Astrocyte (in vitro differentiated cells and primary cell): ENCODE data around the gene HES2. TPM values are rescaled to one million over a fixed set of nuclear protein-coding genes. Genes with fewer than 3 reads are reported as not detected.

Source experiments
- DNase-seq: peaks from one replicate; pipeline ENCODE4 v3.0.0-alpha.2; 2010; ENCODE audit warnings: low read depth
- FAIRE-seq: peaks from 2 replicates; lab custom pipeline; 2011; peaks lifted over from hg19 to GRCh38; lab: Jason Lieb, UNC
- H2AFZ ChIP-seq: 2 replicates; pipeline ENCODE4 v1.6.0; 2012; ENCODE audit warnings: low read depth, low read length, inconsistent platforms
- H3K27ac ChIP-seq: 2 replicates; pipeline ENCODE4 v1.5.1; 2011; ENCODE audit warnings: low read depth, low read length, inconsistent platforms
- H3K27me3 ChIP-seq: 2 replicates; pipeline ENCODE4 v1.6.0; 2011; ENCODE audit warnings: low read length, inconsistent platforms; ENCODE audit not compliant: insufficient read depth
- H3K36me3 ChIP-seq: 2 replicates; pipeline ENCODE4 v1.5.1; 2011; ENCODE audit warnings: low read length, inconsistent platforms; ENCODE audit not compliant: insufficient read depth
- H3K4me1 ChIP-seq: 2 replicates; pipeline ENCODE4 v1.5.1; 2011; ENCODE audit warnings: low read length, inconsistent platforms; ENCODE audit not compliant: insufficient read depth
- H3K4me2 ChIP-seq: 2 replicates; pipeline ENCODE4 v1.6.0; 2012; ENCODE audit warnings: low read length, inconsistent platforms
- H3K4me3 ChIP-seq: 2 replicates; pipeline ENCODE4 v1.5.1; 2011; ENCODE audit warnings: low read depth, mild to moderate bottlenecking, low read length, inconsistent platforms; ENCODE audit not compliant: insufficient read depth
- H3K79me2 ChIP-seq: 2 replicates; pipeline ENCODE4 v1.6.0; 2012; ENCODE audit warnings: mild to moderate bottlenecking, low read length, inconsistent platforms; ENCODE audit not compliant: insufficient read depth
- H3K9ac ChIP-seq: 2 replicates; pipeline ENCODE4 v1.6.0; 2012; ENCODE audit warnings: mild to moderate bottlenecking, low read length, inconsistent platforms
- H3K9me3 ChIP-seq: 2 replicates; pipeline ENCODE4 v1.5.1; 2012; ENCODE audit warnings: low read depth, mild to moderate bottlenecking, low read length, inconsistent platforms; ENCODE audit not compliant: insufficient read depth
- H4K20me1 ChIP-seq: 2 replicates; pipeline ENCODE4 v1.6.0; 2012; ENCODE audit warnings: low read length, inconsistent platforms; ENCODE audit not compliant: insufficient read depth
- H3K27ac Mint-ChIP-seq: one replicate; pipeline ENCODE4 v1.8.0; 2021; ENCODE audit warnings: mild to moderate bottlenecking, mixed read lengths; ENCODE audit not compliant: unreplicated experiment
- H3K27me3 Mint-ChIP-seq: one replicate; pipeline ENCODE4 v1.8.0; 2021; ENCODE audit warnings: low read depth, mixed read lengths; ENCODE audit not compliant: unreplicated experiment
- H3K36me3 Mint-ChIP-seq: one replicate; pipeline ENCODE4 v1.8.0; 2021; ENCODE audit warnings: low read depth, mixed read lengths; ENCODE audit not compliant: unreplicated experiment
- H3K4me1 Mint-ChIP-seq: one replicate; pipeline ENCODE4 v1.8.0; 2021; ENCODE audit warnings: low read depth, mixed read lengths; ENCODE audit not compliant: unreplicated experiment
- H3K4me3 Mint-ChIP-seq: one replicate; pipeline ENCODE4 v1.8.0; 2021; ENCODE audit warnings: mild to moderate bottlenecking, moderate library complexity, mixed read lengths; ENCODE audit not compliant: unreplicated experiment
- H3K9me3 Mint-ChIP-seq: one replicate; pipeline ENCODE4 v1.8.0; 2021; ENCODE audit warnings: mild to moderate bottlenecking, mixed read lengths; ENCODE audit not compliant: unreplicated experiment
- EZH2 ChIP-seq: IDR thresholded peaks from 2 replicates; pipeline ENCODE4 v1.6.1; 2012; ENCODE audit warnings: mild to moderate bottlenecking, low read length, inconsistent platforms; ENCODE audit not compliant: insufficient read depth
- total RNA-seq: library from RNA; stranded (reverse); gene quantifications from 2 replicates; pipeline ENCODE4 v1.2.1, GENCODE V29; 2021
- TF ChIP-seq, protein P1 (sequence below): IDR thresholded peaks from 2 replicates; pipeline ENCODE4 v1.5.1; 2011; ENCODE audit warnings: low read depth, mild to moderate bottlenecking, inconsistent platforms, low read length, moderate library complexity; ENCODE audit not compliant: insufficient read depth

Gene HES2
- total RNA-seq, 1 donor from 2014 or later, result 3.0 TPM

DNA sequence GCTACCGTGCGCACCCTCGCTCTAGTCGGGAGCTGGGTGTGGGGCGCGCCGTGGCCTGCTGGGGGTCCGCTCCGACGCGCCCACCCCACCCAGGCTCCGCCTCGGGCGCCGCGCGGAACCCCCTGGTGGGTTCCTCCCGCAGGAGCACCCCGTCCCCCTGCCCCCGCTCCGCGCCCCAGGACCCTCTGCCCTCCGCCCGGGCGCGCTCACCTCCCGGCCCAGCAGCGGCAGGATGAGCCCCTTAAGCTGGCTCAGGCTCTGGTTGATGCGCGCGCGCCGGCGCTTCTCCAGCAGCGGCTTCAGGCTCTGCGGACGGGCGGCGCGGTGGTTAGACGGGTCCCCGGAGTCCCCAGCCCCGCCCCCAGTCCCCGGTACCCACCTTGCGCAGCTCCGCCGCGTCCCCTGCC lies 319 bp downstream of the HES2 start:
- no peak overlapping the region for H2AFZ ChIP-seq
- peak overlapping the region; percentile 70 for H3K4me2 ChIP-seq
- Mint-ChIP-seq H3K27me3 (peaks cover 58% of the 10 kb centered on the region), H3K27ac (no peak overlapping the region), H3K9me3 (peaks cover 4% of the 10 kb centered on the region), H3K36me3 (peaks cover 5% of the 10 kb centered on the region), H3K4me3 (no peak overlapping the region), H3K4me1 (peaks cover 3% of the 10 kb centered on the region)
- TF ChIP-seq, protein P1, sequence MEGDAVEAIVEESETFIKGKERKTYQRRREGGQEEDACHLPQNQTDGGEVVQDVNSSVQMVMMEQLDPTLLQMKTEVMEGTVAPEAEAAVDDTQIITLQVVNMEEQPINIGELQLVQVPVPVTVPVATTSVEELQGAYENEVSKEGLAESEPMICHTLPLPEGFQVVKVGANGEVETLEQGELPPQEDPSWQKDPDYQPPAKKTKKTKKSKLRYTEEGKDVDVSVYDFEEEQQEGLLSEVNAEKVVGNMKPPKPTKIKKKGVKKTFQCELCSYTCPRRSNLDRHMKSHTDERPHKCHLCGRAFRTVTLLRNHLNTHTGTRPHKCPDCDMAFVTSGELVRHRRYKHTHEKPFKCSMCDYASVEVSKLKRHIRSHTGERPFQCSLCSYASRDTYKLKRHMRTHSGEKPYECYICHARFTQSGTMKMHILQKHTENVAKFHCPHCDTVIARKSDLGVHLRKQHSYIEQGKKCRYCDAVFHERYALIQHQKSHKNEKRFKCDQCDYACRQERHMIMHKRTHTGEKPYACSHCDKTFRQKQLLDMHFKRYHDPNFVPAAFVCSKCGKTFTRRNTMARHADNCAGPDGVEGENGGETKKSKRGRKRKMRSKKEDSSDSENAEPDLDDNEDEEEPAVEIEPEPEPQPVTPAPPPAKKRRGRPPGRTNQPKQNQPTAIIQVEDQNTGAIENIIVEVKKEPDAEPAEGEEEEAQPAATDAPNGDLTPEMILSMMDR, result no peak
- TF ChIP-seq EZH2, result peak; percentile 22
- no peaks in the 10 kb centered on the region for H3K9me3 ChIP-seq
- DNase-seq (no peak), FAIRE-seq (no peak)
- no peak overlapping the region for H3K9ac ChIP-seq
- no peaks in the 10 kb centered on the region for H4K20me1 ChIP-seq
- no peak overlapping the region for H3K27ac ChIP-seq
- H3K27me3 ChIP-seq, result peaks cover 67% of the 10 kb centered on the region
- no peaks in the 10 kb centered on the region for H3K36me3 ChIP-seq
- H3K79me2 ChIP-seq, result no peaks in the 10 kb centered on the region
- H3K4me1 ChIP-seq, result peaks cover 27% of the 10 kb centered on the region
- H3K4me3 ChIP-seq, result no peak overlapping the region

DNA sequence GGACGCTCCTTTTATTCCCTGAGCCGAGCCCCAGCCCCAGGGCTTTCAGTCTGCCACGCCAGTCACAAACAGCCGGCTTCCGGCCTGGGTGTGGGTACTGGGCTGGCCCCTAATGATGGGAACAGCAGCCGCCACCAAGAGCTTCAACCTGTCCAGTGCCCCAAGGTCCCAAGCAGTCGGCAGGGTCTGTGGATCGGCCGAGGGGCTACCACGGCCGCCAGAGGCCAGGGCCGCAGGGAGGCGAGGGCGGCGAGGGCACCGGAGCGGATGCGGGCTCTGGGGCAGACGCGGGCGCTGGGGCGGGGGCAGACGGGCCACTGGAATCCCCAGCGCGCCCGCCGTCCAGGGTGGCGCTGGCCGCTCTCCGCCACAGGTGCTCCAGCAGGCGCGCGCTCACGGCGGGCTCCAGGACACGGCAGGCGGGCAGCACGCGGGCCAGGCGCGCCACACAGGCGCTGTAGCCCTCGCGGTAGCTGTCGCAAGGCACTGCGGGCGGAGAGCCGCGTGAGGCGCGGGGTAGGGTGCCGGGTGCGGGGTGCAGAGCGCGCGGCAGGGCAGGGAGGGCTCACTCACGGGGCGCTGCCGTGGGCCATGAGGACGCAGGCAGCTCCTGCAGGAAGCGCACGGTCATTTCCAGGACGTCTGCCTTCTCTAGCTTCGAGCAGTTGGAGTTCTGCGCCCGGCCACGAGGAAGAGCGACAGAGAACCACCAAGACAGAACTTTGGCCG lies 887 bp downstream of the HES2 start:
- TF ChIP-seq, protein P1, result no peak
- TF ChIP-seq EZH2, result peak; percentile 97
- Histone ChIP-seq H3K4me1 (peaks cover 26% of the 10 kb centered on the region), H3K4me3 (no peak overlapping the region), H4K20me1 (no peaks in the 10 kb centered on the region), H3K79me2 (no peaks in the 10 kb centered on the region), H3K36me3 (no peaks in the 10 kb centered on the region), H3K9ac (no peak overlapping the region), H2AFZ (peak overlapping the region; percentile 34), H3K4me2 (peak overlapping the region; percentile 11), H3K27me3 (peaks cover 62% of the 10 kb centered on the region), H3K9me3 (no peaks in the 10 kb centered on the region), H3K27ac (no peak overlapping the region)
- Mint-ChIP-seq H3K27ac (no peak overlapping the region), H3K4me1 (peaks cover 3% of the 10 kb centered on the region), H3K36me3 (peaks cover 5% of the 10 kb centered on the region), H3K27me3 (peaks cover 53% of the 10 kb centered on the region), H3K9me3 (peaks cover 4% of the 10 kb centered on the region), H3K4me3 (no peak overlapping the region)
- no peak for FAIRE-seq
- no peak for DNase-seq

DNA sequence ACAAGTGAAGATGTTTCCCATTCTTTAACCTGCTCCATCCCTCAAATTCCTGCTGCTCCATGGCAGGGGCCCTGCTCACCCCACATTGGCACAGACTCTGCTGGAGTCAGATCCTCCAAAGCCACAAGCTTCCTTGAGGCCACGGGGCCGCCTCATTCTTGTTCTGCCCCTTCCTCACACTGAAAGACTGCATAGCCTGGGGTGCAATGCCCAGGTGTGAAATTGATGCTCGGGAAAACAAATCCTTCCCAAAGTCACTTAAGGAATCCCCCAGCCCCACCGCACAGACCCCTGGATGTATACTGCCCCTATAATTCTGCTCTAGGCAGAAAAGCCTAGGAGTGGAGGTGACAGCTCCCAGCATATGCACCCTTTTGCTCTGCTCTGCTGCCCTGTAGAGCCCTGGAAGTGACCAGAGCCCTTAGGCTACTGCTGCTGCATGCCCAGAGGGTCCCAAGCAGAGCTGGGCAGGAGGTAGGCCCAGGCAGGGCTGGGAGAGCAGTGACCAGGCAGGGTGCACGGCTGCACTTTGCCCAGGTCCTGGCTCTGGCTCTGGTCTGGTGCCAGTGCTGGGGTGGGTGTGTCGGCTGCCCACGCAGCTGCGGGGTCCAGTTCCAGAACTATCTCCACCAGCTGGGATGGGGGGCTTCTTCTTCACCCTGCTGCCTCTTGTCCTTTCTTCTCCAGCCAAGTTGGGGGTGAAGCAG lies 1.6 kb downstream of the HES2 start:
- Histone ChIP-seq H3K9ac (no peak overlapping the region), H2AFZ (no peak overlapping the region), H4K20me1 (no peaks in the 10 kb centered on the region), H3K4me3 (no peak overlapping the region), H3K27me3 (peaks cover 57% of the 10 kb centered on the region), H3K9me3 (no peaks in the 10 kb centered on the region), H3K36me3 (no peaks in the 10 kb centered on the region), H3K4me1 (peaks cover 19% of the 10 kb centered on the region), H3K27ac (no peak overlapping the region), H3K79me2 (no peaks in the 10 kb centered on the region), H3K4me2 (no peak overlapping the region)
- no peak overlapping the region for H3K4me3 Mint-ChIP-seq
- no peak overlapping the region for H3K27ac Mint-ChIP-seq
- DNase-seq (no peak), FAIRE-seq (no peak)
- peaks cover 3% of the 10 kb centered on the region for H3K4me1 Mint-ChIP-seq
- peaks cover 5% of the 10 kb centered on the region for H3K36me3 Mint-ChIP-seq
- H3K9me3 Mint-ChIP-seq, result peaks cover 4% of the 10 kb centered on the region
- TF ChIP-seq, protein P1, result no peak
- TF ChIP-seq EZH2, result no peak
- peaks cover 52% of the 10 kb centered on the region for H3K27me3 Mint-ChIP-seq
